HEK293 (cell line): ENCODE measurements around the gene EEF2K.

Source experiments
- CTCF ChIP-seq: fragments of 450-650 bp; formaldehyde crosslinking; IDR thresholded peaks from 2 replicates; pipeline ENCODE4 v1.5.1; 2016; ENCODE audit warnings: missing biosample characterization, missing genetic modification characterization
- YY1 ChIP-seq: fragments of 450-650 bp; formaldehyde crosslinking; IDR thresholded peaks from 2 replicates; pipeline ENCODE4 v1.5.1; 2018; ENCODE audit warnings: missing biosample characterization, missing genetic modification characterization
- ZNF707 ChIP-seq: fragments of 450-650 bp; formaldehyde crosslinking; IDR thresholded peaks from 2 replicates; pipeline ENCODE4 v1.5.1; 2016; ENCODE audit warnings: missing biosample characterization, missing genetic modification characterization

- no peak for TF ChIP-seq YY1 (tag by site-specific recombination)
- TF ChIP-seq ZNF707 (tag by site-specific recombination) = no peak
- no peak for TF ChIP-seq CTCF (tag by site-specific recombination)
Observed at GRCh38 chr16:22291860-22292318, 85.8 kb downstream of the EEF2K start.
